Stomach (tissue), 9 donors: Measurements from ENCODE around the gene CFAP161. TPM values are rescaled to one million over a fixed set of nuclear protein-coding genes. Genes with fewer than 3 reads are reported as not detected.
"Not testable (repeated sequence)": the region's sequence is repeated elsewhere in the genome, so short reads cannot be mapped to it uniquely, and the experiment has no call there.

Experiments used
- DNase-seq, 2 donors: peaks; one replicate each; pipeline versions ENCODE4 v3.0.0 to v3.0.0-alpha.2; 2013 to 2019
- H3K27ac ChIP-seq, 5 donors: fragments of 200-600 bp in 4 of 5; sonication (generic) in 4 of 5; one replicate each; pipeline ENCODE4 v1.5.1; 2013 to 2019; ENCODE audit warnings: mild to moderate bottlenecking in 1 of 5, moderate library complexity in 1 of 5
- H3K27me3 ChIP-seq, 3 donors: fragments of 200-600 bp; sonication (generic); one replicate each; pipeline ENCODE4 v1.5.1; 2017 to 2019; ENCODE audit warnings: mixed run types in 1 of 3
- H3K36me3 ChIP-seq, 4 donors: fragments of 200-600 bp; sonication (generic); 1 replicate in 3 of 4; 2 replicates in 1 of 4; pipeline ENCODE4 v1.5.1; 2016 to 2019
- H3K4me1 ChIP-seq, 4 donors: fragments of 200-600 bp; sonication (generic); one replicate each; pipeline ENCODE4 v1.5.1; 2016 to 2019
- H3K4me3 ChIP-seq, 4 donors: fragments of 200-600 bp; sonication (generic) in 3 of 4; one replicate each; pipeline ENCODE4 v1.5.1; 2016 to 2019; ENCODE audit warnings: mild to moderate bottlenecking in 1 of 4
- H3K9me3 ChIP-seq, 4 donors: fragments of 200-600 bp; sonication (generic); one replicate each; pipeline ENCODE4 v1.5.1; 2016 to 2019
- CTCF ChIP-seq, 7 experiments: fragments of 450-650 bp in 4 of 7; fragments of 200-600 bp in 3 of 7; sonication (generic) in 3 of 7; IDR thresholded peaks; one replicate each; pipeline ENCODE4 v1.5.1; 2016 to 2019; ENCODE audit warnings: antibody characterized with exemption in 7 of 7, control low read depth in 2 of 7, mild to moderate bottlenecking in 1 of 7
- EP300 ChIP-seq: sonication (generic); formaldehyde crosslinking; IDR thresholded peaks from one replicate; pipeline ENCODE4 v1.6.1; 2017; ENCODE audit warnings: antibody characterized with exemption
- POLR2A ChIP-seq, 4 donors: fragments of 450-650 bp; IDR thresholded peaks; one replicate each; pipeline ENCODE4 v1.6.1; 2016; ENCODE audit warnings: antibody characterized with exemption in 4 of 4, control low read depth in 2 of 4, mild to moderate bottlenecking in 1 of 4, moderate library complexity in 1 of 4
- POLR2AphosphoS5 ChIP-seq, 3 donors: sonication (generic); formaldehyde crosslinking; IDR thresholded peaks; one replicate each; pipeline ENCODE4 v1.6.1; 2016; ENCODE audit warnings: antibody characterized with exemption in 3 of 3
- WGBS, 5 donors: extraction: QIAGEN DNeasy Blood & Tissue Kit in 3 of 5; methylation state at CpG; one replicate each; pipeline versions ENCODE4 v1.1.5 to v1.1.7; 2013 to 2018; 5-methylcytosine and 5-hydroxymethylcytosine counted together
- intact Hi-C: fragments of 100-400 bp; cut with DNase I; formaldehyde crosslinking; loops from one replicate; pipeline ENCODE4 v1.15.1; 2023; ENCODE audit warnings: low total_unique reads
- polyA plus RNA-seq, 3 donors: library from polyadenylated mRNA; stranded (reverse); fragments of 200-250 nt; gene quantifications; one replicate each; pipeline ENCODE4 v1.2.3, GENCODE V29; 2013
- total RNA-seq, 5 donors: library from RNA; depleted of rRNA; stranded (reverse); fragments of >200 nt; gene quantifications; one replicate each; pipeline versions ENCODE4 v1.1.0 to v1.2.3, GENCODE V29; 2014 to 2016
- donor health status: healthy with polysubstance abuse.
- donor health status: Bipolar disorder and iron deficiency.
- donor health status: healthy.

The CFAP161 gene
- total and polyA plus RNA-seq, 8 donors = 0.19 to 2.6 TPM; not detected in 6

DNA sequence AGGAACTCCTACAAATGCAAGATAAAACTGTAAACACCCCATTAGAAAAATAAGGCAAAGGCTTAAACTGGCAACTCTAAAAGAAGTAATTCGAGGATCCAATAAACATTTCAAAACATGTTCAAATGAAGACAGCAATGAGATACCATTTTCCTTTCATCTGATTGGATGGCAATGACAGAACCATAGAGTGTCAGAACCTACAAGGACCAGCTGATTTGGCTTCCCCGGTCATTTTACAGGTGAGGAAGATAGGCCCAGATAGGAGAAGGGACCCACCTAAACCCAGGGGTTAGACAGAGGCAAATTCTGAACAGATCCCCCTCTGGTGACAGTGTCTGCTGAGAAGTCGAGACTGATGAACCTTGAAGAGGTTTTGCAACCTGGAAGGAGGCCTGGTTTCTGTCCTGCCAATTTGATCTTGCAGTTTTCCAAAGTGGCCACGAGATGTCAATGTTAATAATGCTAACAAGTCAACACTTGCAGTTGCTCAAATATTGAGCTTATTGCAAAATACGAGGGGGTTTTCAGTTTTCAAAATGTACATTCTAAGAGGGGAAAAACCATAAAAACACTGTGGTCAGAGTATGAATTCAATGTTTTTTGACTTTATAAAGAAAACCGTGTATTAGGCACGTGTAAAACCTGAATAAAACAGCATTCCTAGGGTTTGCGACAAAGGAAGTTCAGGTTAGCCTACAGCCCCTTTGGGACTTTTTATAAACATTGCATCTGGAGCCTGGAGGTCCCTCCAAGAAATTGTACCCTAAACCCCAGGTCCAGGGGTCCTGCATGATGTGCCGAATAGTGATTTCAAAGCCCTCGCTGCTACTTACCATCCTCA is 21.5 kb downstream of the CFAP161 start:
- H3K27ac ChIP-seq = peak overlapping the region in 1 of 5 donors; percentile 8
- H3K36me3 ChIP-seq = no peaks in the 10 kb centered on the region
- TF ChIP-seq EP300 (no peak), POLR2AphosphoS5 (IDR thresholded peaks at IDR 0.05) (peak in 1 of 3 donors; percentile 45), CTCF (IDR thresholded peaks at IDR 0.05) (peak in 5 of 7 experiments; percentile 27 to 63 (median 35))
- no peaks in the 10 kb centered on the region for H3K27me3 ChIP-seq
- no peak overlapping the region for H3K4me3 ChIP-seq
- WGBS, 5 donors = 42 to 52% (median 47%) methylated on average over 10 of the region's 10 CpGs
- H3K9me3 ChIP-seq = no peaks in the 10 kb centered on the region
- peak; percentile 36 to 62 for DNase-seq
- intact Hi-C loops = loop anchor here (10.0 kb wide), 1 partner anchor 109 kb away; no protein-coding TSS in a partner anchor
- peaks cover 3 to 26% (median 13%) of the 10 kb centered on the region in 4 donors for H3K4me1 ChIP-seq

GRCh38 chr15:81156324-81156723 is 22.3 kb downstream of the CFAP161 start:
- intact Hi-C loops = loop anchor here (10.0 kb wide), 1 partner anchor 108 kb away; no protein-coding TSS in a partner anchor
- H3K4me1 ChIP-seq = peaks cover 8 to 32% (median 19%) of the 10 kb centered on the region in 4 donors
- no peaks in the 10 kb centered on the region for H3K27me3 ChIP-seq
- H3K9me3 ChIP-seq = no peaks in the 10 kb centered on the region
- peak overlapping the region in 1 of 5 donors; percentile 8 for H3K27ac ChIP-seq
- no peaks in the 10 kb centered on the region for H3K36me3 ChIP-seq
- no peak for TF ChIP-seq POLR2A (IDR thresholded peaks at IDR 0.05)
- no peak for TF ChIP-seq POLR2AphosphoS5 (IDR thresholded peaks at IDR 0.05)
- TF ChIP-seq EP300 = no peak
- no peak for TF ChIP-seq CTCF (IDR thresholded peaks at IDR 0.05)
- WGBS, 5 donors = 94 to 98% (median 96%) methylated on average over 3 of the region's 3 CpGs
- H3K4me3 ChIP-seq = no peak overlapping the region
- no peak for DNase-seq

DNA sequence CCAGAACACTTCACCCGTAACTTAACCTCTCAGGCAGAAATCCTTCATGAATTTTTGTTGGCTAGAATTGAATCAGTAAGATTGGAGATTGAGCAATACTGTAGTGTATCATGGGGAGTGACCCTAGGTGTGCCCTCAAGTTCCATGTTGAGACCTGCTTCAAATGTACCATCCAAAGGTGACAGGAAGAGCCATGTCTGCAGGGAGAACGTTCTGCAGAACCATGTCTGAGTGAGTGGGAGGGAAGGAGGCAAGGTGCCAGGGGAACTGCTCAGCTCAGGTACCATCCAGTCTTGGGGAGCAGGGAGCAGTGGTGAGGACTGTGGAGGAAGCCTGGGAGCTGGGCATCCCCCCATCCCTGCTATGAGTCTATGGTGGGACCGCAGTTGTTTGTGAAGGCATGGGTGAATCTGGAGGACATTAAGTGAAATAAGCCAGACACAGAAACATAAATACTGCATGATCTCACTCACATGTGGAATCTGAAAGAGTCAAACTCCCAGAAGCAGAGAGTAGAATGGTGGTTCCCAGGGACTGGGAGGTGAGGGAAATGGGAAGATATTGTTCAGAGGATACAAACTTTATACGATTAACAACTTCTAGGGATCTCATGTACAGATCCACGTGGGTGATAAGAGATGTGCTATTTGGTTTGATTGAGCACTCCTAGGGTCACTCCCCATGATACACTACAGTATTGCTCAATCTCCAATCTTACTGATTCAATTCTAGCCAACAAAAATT is 23.3 kb downstream of the CFAP161 start:
- TF ChIP-seq POLR2AphosphoS5 (IDR thresholded peaks at IDR 0.05) = no peak
- no peak for TF ChIP-seq EP300
- no peak for TF ChIP-seq POLR2A (IDR thresholded peaks at IDR 0.05)
- TF ChIP-seq CTCF (IDR thresholded peaks at IDR 0.05) = no peak
- DNase-seq = peak in 1 of 2 donors; percentile 63
- 43 to 64% (median 53%) methylated on average over 5 of the region's 5 CpGs for WGBS, 5 donors
- Histone ChIP-seq H3K4me1 (peaks cover 8 to 35% (median 20%) of the 10 kb centered on the region in 4 donors), H3K9me3 (no peaks in the 10 kb centered on the region), H3K36me3 (no peaks in the 10 kb centered on the region), H3K27ac (no peak overlapping the region), H3K27me3 (no peaks in the 10 kb centered on the region), H3K4me3 (no peak overlapping the region)
- intact Hi-C loops = loop anchor here (10.0 kb wide), 1 partner anchor 107 kb away; no protein-coding TSS in a partner anchor

- peaks cover 8 to 35% (median 20%) of the 10 kb centered on the region in 4 donors for H3K4me1 ChIP-seq
- intact Hi-C loops = loop anchor here (10.0 kb wide), 1 partner anchor 107 kb away; no protein-coding TSS in a partner anchor
- no peaks in the 10 kb centered on the region for H3K9me3 ChIP-seq
- WGBS, 5 donors = 93 to 96% (median 95%) methylated on average over 2 of the region's 2 CpGs
- TF ChIP-seq EP300 (no peak), CTCF (IDR thresholded peaks at IDR 0.05) (no peak), POLR2AphosphoS5 (IDR thresholded peaks at IDR 0.05) (no peak), POLR2A (IDR thresholded peaks at IDR 0.05) (no peak)
- no peak overlapping the region for H3K4me3 ChIP-seq
- H3K27ac ChIP-seq = no peak overlapping the region
- H3K27me3 ChIP-seq = no peaks in the 10 kb centered on the region
- no peak for DNase-seq
- H3K36me3 ChIP-seq = no peaks in the 10 kb centered on the region
These were observed 23.8 kb downstream of the CFAP161 start for GRCh38 chr15:81157939-81158223.

DNA sequence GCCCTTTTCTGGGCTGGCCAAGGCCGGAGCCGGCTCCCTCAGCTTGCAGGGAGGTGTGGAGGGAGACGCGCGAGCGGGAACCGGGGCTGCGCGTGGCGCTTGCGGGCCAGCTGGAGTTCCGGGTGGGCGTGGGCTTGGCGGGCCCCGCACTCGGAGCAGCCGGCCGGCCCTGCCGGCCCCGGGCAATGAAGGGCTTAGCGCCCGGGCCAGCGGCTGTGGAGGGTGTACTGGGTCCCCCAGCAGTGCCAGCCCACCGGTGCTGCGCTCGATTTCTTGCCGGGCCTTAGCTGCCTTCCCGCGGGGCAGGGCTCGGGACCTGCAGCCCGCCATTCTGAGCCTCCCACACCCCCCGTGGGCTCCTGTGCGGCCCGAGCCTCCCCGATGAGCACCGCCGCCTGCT is 24.5 kb downstream of the CFAP161 start:
- not testable (repeated sequence) for H3K27ac ChIP-seq, H3K27me3 ChIP-seq, H3K9me3 ChIP-seq, H3K4me3 ChIP-seq, DNase-seq, H3K36me3 ChIP-seq
- 81 to 97% (median 91%) methylated on average over 6 to 37 of the region's 37 CpGs for WGBS, 5 donors
- peaks cover 8 to 35% (median 20%) of the 10 kb centered on the region in 4 donors for H3K4me1 ChIP-seq
- intact Hi-C loops = loop anchor here (10.0 kb wide), 1 partner anchor 106 kb away; no protein-coding TSS in a partner anchor
